ENCODE measurements around the gene FTSJ3.
A peak's percentile ranks its signal among the peaks of the same experiment; 100 is the strongest.

Gene FTSJ3

DNA sequence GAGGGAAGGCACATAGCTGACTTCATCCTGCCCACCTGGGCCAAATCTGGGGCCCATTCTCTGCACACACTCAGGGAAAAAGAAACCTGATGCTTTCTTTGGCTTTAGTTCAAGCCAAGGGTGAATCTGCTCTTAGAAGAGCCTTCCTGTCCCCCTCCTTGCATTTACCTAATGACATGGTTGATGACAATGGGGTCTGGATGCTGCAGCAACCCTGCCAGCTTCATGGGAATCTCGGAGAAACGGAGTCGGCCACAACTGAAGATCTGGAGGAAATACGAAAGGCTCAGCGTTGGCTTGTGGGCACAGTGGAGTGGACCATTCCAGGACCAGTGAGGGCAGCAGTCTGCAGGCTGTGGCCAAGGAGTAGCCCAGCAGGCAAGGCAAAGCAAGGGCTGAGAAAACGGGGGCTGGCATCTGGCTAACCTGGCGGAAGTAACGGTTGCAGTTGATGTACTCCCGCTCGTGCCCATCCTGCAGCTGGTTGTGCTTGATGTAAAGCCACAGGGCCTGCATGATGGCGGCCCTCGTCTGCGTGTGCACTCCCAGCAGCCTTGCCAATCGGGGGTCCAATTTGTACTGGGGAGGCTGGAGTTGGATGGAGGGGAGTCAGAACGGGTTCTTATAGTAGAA is 6.4 kb upstream of the FTSJ3 start:
- ChIA-PET POLR2A (interaction anchor here (0.5 to 2.7 kb wide), 9 partner anchors 7 to 1200 kb away, joined by 3 to 10 read pairs (median 4); partner anchors contain the start of genes CCDC47, DDX42 and PSMC5), CTCF (interaction anchor here (0.6 to 3.0 kb wide), 22 partner anchors 10 to 409 kb away, joined by 3 to 18 read pairs (median 4); partner anchors contain the start of genes CCDC47 and DDX42)
- Histone ChIP-seq H3K36me3 (ENCODE audit: control insufficient read depth in 2 of 2, insufficient read depth in 1 of 2, low read length in 2 of 2) (peaks cover 49 to 96% of the 10 kb centered on the region in 2 experiments), H3K4me1 (ENCODE audit: control insufficient read depth, insufficient read depth, low read length) (no peaks in the 10 kb centered on the region; the same call in 1 of the 2 replicates), H3K27ac (ENCODE audit: extremely low read depth, low read depth, low read length) (0 out of 2 replicates have a peak overlapping the region, but pooled peaks have one; percentile 1), H3K9me3 (ENCODE audit: control insufficient read depth, insufficient read depth, low read depth, low read length) (no peaks in the 10 kb centered on the region), H3K4me3 (ENCODE audit: low read depth, low read length) (no peak overlapping the region)
- TF ChIP-seq ZNF600 (tag by site-specific recombination; IDR thresholded peaks at IDR 0.05) (peak; percentile 42; the same call in 1 of the 2 replicates), ZNF148 (tag by site-specific recombination; IDR thresholded peaks at IDR 0.05; ENCODE audit: borderline replicate concordance) (no peak), ZNF558 (tag by site-specific recombination; IDR thresholded peaks at IDR 0.05) (no peak), ZNF521 (tag by site-specific recombination; IDR thresholded peaks at IDR 0.05) (no peak), ZNF664 (tag by site-specific recombination; IDR thresholded peaks at IDR 0.05) (no peak), ZNF654 (tag by site-specific recombination; IDR thresholded peaks at IDR 0.05; ENCODE audit: low read depth) (no peak), ZEB2 (tag by site-specific recombination; IDR thresholded peaks at IDR 0.05) (no peak), ZNF341 (tag by site-specific recombination; IDR thresholded peaks at IDR 0.05; ENCODE audit: low read depth) (peak; percentile 93), ZNF24 (tag by site-specific recombination; IDR thresholded peaks at IDR 0.05) (no peak), ZFP41 (tag by site-specific recombination; IDR thresholded peaks at IDR 0.05; ENCODE audit: borderline replicate concordance) (no peak)
- TF ChIP-seq, protein P1, sequence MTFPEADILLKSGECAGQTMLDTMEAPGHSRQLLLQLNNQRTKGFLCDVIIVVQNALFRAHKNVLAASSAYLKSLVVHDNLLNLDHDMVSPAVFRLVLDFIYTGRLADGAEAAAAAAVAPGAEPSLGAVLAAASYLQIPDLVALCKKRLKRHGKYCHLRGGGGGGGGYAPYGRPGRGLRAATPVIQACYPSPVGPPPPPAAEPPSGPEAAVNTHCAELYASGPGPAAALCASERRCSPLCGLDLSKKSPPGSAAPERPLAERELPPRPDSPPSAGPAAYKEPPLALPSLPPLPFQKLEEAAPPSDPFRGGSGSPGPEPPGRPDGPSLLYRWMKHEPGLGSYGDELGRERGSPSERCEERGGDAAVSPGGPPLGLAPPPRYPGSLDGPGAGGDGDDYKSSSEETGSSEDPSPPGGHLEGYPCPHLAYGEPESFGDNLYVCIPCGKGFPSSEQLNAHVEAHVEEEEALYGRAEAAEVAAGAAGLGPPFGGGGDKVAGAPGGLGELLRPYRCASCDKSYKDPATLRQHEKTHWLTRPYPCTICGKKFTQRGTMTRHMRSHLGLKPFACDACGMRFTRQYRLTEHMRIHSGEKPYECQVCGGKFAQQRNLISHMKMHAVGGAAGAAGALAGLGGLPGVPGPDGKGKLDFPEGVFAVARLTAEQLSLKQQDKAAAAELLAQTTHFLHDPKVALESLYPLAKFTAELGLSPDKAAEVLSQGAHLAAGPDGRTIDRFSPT (tag by site-specific recombination; IDR thresholded peaks at IDR 0.05), result no peak

DNA sequence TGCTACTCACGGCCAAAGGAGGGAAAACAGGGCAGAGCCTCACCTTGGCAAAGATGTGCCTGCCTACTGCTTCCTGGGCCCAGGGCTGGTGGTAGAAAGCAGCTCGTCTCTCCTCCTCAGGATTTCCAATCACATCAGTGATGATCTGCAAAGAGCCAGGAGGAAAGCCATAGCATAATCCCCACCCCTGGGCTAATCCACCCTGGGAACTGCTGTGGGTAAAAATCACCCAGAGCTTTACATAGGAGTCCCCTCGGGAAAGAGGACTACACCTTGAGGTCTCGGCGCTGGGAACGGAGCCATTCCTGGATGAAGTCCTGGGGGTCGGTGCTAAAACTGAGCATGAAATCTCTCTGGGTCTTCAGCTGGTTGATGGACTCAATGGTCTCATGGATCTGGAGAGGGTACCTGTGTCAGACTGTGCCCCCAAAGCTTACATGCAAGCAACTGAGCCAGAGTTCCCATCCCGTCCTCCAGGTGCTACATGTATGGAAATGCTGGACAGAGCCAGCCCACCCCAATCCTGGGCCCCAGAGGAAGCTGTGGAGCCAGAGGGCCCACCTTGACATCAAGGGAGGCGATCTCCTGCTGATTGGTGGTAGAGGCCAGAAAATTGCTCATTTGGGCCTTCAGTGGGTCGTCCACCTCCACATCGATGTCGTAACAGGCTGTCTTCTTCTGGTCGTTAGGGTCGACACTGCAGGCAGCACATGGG is 5.7 kb upstream of the FTSJ3 start:
- Histone ChIP-seq H3K4me3 (ENCODE audit: low read depth, low read length) (no peak overlapping the region), H3K4me1 (ENCODE audit: control insufficient read depth, insufficient read depth, low read length) (no peaks in the 10 kb centered on the region), H3K36me3 (ENCODE audit: control insufficient read depth in 2 of 2, insufficient read depth in 1 of 2, low read length in 2 of 2) (peaks cover 49 to 97% of the 10 kb centered on the region in 2 experiments), H3K9me3 (ENCODE audit: control insufficient read depth, insufficient read depth, low read depth, low read length) (no peaks in the 10 kb centered on the region), H3K27ac (ENCODE audit: extremely low read depth, low read depth, low read length) (0 out of 2 replicates have a peak overlapping the region, but pooled peaks have one; percentile 1)
- TF ChIP-seq REST (tag by site-specific recombination; IDR thresholded peaks at IDR 0.05) (peak; percentile 86), ZNF791 (tag by site-specific recombination; IDR thresholded peaks at IDR 0.05) (no peak), ZBTB17 (tag by site-specific recombination; IDR thresholded peaks at IDR 0.05) (peak; percentile 51; the same call in 1 of the 2 replicates), ZNF580 (tag by site-specific recombination; IDR thresholded peaks at IDR 0.05) (no peak)
- ChIA-PET CTCF (interaction anchor here (0.5 to 3.0 kb wide), 8 partner anchors 8 to 408 kb away, joined by 4 to 12 read pairs (median 5); partner anchors contain the start of genes CCDC47 and DDX42), POLR2A (interaction anchor here (0.7 to 7.2 kb wide), 7 partner anchors 6 to 77 kb away, joined by 3 to 65 read pairs (median 4); partner anchors contain the start of genes CCDC47, DDX42 and SMARCD2)

Measured in HEK293 (cell line).